DMS153 treated with DMSO at 0.1 percent for 48 hours (cell line): Measurements from ENCODE around the gene KCNIP2.

ENCODE experiments used
- DNase-seq: peaks from one replicate; lab custom pipeline; 2025; ENCODE audit not compliant: unreplicated experiment; lab: John Stamatoyannopoulos, UW

Gene KCNIP2

DNA sequence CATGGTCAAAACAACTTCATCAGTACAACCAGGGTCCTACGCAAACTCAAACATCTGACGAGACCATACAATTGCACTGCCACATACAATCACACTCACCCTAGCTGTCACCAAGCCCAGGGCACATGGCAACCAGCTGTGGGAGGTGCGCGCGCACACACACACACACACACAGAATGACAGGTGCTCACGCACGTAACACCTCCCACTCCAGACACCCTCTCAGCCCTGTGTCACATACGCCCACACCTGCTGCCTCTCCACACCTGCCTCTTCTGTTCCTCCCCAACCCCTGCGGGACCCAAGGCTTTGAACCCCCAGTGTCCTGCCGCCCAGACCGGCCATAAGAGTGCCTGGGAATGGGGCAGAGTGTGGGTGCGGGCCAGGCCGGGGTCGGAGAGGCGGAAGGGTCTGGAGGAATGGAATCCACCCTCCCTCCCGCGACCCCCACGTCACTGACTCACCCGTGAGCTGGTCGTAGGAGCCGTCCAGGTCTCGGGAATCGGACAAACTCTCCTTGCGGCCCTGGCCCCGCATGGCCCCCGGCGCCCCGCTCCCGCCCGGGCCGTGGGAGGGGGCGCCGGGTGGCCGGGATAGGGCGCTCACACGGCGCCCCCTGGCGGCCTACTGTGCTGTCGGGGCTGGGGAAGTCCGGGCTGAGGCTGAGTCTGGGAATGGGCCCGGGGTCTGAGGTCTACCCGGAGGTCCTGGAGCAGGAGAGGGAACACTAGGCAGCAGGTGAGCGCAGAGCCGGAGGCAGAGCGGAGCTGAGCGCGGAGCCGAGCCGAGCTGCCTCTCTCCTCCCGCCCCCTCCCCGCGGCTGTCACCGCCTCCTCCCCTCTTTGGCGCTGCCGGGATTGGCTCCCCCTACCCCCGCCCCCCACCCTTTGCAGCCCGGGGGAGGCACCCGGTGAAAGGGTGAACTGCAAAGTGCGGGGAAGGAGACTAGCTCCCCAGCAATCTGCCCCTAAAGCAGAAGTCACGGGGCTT lies at the start of gene KCNIP2:
Gene KCNIP2, minus strand, starts transcription at position 769 of the 990 bp plus-strand sequence. Its CDS starts 232 bp downstream, at position 537.
- no peak for DNase-seq

DNA sequence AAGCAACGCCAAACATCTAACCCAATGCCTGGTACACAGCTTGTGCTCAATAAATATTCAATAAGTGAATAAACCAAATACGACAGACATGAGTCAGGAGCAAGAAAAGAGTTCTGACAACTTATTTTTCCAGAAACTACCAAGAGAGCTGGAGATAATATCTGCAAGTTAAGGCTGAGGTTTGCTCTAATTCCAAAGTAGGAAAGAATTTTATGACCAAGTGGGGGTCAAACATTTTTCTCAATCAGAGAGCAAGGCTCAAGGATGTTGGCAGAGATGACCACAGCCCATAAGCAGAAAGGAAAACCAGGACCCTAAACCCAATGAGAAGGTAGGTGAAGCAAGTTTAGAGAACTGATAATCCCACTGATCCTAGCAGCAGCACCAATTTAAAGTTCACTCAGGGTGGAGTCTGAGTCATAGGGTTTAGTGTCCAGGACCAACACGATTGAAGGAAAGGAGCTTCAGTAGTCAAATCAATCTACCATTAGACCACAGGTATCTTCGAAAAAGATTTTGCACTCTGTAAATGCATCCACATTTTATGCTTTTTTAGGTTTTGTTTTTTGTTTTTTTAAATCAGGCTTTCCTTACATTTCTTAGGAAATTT lies 49.3 kb upstream of the KCNIP2 start:
- no peak for DNase-seq

DNA sequence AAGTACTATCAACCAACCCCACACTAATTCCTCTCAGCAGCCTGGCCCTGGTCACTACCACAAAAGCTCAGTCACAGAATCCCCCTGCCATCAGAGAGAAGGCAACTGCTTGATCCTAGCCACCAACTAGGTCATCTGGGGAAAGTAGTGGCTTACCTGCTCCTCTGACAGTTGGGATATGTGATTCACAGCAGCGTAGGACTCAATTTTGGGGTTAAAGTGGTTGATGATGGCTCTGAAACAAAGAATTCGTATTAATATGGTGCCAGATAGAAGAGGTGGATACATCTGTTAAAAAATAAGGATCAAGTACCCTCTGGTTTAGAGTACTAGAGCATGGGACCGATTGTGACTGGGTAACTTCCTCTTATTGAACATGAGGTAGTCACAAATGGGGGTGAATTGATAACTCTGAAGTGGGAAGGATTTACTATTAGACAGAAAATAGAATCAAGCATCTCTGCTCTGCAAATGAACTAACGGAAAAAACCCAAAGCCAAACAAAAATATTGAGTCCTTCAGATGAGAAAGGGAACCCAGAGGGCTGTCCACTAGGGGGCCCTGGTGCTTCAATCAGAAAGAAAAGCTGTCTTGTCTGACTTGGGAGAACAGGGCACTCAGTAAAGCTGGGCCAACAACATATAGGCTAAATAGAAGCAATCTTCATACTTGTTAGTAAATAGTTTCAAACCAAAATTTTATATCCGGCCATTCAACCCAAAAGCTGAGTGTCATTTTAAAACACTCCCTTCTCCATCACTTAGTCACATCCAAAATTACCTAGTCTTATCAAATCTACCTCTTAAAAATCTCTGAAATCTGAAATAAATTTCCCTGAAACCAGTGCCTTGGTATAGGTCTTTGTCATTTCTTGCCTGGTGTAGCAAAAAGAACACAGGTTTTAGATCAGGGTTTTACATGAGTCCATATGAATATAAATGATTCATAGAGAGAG lies 45.9 kb upstream of the KCNIP2 start:
- peak; percentile 58 for DNase-seq

DNA sequence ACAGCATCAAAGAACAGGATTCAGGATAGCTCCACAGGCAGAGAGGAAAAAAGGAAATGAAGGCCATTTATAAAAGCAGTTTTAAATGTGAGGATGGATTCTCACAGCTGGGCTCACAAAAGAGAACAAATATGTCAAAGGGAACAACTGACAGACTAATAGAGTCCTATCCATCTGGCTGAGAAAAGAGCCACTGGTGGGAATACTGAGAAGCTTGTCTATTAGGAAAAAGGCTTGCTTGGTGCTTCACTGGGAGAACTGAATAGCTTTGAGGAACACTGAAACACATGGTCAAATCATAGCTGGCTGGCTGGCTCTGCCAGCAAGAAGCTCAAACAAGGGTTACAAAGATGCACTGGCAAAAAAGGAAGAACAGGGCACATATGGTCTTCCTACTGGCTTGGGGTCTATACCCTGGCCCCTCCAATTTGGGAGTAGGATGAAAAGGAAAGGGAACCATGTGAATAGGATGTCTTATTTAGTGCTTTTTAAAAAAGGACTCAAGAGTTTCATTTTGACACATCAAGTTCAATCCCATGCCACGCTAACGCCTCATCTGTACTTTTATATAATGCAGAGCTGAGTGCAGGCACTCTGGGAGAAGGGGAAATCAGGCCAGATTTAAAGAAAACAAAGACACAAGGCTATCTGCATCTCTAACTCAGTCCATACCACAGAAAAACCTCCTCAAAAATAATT lies 44.8 kb upstream of the KCNIP2 start:
- DNase-seq, result no peak

DNA sequence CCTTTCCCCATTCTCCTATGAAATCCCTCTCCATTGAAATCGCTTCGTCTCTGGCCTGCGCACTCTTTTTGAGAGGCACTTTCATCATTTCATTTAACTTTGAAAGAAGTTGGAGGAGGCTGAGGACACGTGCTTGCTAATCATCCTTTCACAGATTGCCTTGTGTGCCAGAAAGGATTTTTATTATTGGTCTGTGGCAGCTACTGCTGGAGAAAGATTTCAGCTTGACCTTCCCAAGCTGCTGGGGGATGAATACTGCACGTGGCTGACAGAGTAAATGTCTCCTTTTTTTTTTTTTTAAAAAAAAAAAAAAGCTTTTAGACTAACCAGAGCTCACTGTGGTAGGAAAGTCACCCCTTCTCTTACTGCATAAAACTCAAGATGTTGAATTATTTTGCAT lies 44.2 kb upstream of the KCNIP2 start:
- no peak for DNase-seq

DNA sequence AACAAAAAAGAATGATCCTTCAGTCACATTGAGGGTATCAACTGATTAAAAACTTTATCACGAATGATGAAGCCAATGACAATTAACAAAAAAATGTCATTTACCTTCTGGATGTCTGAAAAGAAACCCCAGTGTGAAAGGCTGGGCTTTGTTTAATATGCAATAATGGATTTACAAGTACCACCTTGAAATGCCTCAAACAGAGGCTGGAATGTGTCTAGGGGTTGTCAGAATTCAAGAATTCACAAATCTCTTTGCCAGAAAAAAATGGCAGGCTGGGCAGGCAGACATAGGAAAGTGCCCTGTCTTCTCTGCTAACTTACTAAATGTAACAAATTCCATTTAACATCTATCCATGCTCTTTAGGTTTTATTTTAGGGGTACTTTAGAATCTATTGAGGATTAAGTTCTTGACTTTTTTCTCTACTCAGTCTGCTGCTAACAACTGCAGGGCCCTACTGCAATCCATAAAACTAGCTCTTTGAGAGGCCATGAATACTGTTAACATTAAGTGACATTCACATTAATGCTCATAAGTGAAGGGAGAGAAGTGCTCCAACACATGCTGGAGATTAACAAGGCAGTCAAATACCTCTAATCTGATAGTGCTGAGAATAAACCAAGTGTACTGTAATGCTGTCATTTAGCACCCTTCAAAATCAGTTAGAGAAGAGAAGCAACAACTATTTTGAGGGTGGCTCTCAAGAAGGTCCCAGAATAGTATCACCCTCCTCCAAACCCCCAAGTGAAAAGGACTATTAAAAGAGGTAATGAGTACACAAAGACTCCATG lies 43.1 kb upstream of the KCNIP2 start:
- DNase-seq, result no peak

DNA sequence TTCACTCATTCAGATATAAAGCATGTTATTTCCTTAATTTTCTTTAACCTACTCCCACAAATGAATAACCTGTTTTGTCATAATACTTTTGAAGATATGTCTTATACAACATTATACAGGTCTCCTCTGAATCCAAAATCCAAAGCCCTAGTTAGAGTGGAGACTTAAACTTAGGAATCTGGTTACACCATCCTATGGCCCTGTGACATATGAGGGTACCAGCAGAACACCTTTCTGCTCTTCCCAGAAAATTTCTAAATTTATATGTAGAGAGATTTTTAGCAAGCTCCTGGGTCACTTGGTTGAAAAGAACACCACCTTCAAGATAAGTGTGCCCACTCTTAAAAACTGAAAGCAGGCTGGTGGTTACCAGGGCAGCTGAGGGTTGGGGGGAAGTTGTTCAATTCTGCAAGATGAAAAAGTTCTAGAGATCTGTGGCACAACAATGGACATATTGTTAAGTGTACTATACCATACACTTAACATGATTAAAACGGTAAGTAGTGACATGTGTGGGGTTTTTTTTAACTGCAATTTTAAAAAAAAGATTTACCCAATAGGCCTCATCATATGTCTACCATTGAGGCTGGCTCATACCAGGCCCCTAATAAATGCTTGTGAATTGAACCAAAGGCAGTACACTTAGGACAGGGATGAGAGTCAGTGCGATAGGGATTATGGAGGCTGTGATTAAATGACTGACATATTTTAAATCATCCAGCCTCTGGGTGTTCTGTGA lies 37.6 kb upstream of the KCNIP2 start:
- no peak for DNase-seq

DNA sequence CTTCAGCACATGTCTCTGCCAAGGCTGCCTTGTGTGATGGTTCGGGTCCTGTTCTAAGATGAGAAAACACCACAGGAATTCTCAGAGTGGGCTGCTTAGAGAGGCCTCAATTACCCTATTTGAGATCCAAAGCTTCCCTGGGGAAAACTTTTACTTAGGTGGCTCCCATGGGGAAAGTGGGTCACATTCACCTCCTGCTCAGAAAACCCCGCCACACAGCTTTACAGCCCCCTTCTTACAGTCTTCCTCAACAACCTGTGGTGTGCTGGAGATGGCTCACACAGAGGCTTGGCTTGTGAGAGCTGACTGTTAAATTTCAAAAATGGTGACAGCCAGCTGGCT lies 36.6 kb upstream of the KCNIP2 start:
- DNase-seq, result no peak

DNA sequence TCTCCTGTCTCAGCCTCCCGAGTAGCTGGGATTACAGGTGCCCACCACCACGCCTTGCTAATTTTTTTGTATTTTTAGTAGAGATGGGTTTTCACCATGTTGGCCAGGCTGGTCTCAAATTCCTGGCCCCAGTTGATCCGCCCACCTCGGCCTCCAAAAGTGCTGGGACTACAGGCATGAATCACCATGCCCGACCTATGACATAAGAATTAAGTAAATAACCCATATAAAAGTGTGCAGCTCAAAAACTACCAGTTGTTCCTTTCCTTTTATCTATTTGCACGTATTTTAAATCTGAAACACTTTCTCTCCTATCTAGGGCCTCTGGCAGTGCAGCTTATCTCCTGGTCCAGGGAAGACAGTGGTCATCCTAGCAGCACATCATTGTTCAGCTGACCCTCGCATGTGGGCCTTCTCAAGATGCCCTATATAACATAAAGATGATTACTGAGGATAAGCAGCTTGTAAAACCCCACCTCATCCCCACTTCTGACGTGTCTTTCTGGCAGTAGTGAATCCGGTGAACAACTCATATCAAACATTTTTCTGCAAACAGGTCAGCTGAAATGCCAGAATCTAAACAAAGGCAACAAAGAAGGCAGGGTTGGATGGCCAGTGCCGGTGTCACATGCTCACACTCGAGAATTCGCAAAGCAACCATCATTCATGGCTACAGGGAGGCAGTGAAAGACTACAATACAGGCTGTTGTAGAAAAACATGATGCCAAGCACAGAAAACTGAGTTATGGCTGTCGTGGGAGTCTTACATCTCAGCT lies 36.0 kb upstream of the KCNIP2 start:
- no peak for DNase-seq

DNA sequence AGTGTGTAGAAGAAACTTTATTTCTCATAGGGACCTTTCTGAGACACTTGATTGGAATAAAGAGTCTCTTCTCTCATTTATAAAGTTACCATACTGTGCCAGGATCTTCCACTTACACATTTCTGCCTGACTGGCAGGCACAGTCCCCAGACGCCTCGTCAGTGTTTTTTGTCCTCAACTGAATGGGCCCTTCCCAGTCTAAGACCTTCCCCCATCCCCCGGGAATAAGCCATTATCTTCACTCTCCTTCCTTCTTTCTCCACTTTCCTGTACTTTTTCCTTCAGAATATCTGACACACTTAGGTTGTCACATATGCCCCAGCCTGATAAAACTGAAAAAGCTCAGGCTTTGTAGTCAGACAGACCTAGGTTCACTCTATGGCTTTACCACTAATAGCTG lies 35.3 kb upstream of the KCNIP2 start:
- DNase-seq, result no peak

DNA sequence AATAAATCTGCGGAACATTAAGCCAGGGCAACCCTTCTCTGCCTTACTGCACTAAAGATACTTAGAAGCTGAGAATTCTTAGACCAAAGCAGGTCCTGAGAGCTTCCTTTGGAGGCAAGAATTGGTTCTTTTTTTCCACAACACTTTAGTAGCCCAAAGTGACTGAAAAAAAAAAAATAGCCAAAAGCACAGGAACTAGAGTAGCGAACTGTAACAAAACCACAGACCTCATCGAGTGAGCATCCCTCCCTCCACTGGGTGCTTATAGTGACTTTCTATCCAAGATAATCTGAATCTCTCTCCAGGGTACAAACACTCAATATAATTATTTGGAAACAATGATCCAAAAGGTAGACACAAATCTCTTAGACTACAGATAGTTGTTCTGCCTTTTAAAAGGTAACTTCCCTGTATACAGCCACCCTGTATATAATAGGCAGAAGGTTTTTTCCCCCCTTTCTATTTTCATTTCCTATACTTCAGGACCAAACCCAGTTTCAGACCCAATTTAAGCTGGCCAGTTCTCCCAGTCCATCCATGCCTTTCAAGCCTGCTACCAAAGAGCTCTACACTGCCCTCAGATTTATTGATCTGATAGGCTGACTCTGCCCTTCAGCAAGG lies 31.6 kb upstream of the KCNIP2 start:
- no peak for DNase-seq

DNA sequence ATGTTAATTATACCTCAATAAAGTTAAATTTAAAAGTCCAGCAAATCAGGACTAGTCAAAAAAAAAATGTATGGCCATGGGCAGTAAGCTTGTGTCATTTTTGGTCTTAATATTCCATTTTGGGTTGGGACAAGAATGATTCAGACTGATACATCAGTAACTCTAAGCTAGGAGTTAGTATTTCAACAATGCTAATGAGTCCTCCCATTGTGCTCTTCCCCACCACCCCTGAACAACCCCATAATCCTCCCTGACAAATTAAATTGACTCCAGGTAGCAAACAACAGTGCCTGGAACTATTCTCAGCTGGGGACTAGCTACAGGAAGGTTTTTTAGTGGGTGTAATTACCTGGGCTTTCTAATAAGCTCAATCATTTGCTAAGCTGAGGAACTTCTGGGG lies 30.7 kb upstream of the KCNIP2 start:
- DNase-seq, result no peak

DNA sequence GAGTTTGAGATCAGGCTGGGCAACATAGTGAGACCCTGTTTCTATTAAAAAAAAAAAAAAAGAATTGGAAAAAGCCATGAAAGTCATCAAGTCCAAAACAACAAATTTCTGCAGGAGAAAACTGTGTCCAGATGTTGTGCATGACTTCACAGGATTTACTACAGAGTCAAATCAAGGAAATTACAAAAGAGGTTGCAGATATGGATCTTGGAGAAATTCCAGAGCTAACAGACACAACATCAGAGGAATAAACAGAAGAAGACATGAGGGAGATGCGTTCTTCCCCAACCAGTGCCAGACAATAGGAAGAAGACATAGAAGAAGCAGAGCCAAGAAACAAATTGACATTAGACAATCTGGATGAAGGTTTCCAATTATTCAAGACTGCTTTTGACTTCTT lies 24.3 kb upstream of the KCNIP2 start:
- DNase-seq, result no peak

DNA sequence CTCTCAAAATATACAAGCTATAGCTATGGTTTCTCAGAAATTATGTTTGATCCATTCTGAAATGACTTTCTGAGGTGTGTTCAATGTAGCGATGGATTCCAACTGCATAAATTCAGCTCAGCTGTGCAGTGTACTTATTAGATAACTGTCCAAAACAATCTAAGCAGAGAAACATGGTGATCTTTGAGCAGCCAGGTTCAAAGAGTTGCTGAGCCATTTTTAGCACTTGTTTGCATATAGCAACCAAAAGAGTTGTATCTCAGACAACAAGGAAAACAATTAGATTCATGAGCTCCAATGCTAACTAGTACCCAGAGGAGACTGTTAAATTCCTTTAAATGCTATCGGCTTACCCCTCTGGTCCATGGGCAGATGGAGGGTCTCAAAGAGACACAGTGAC lies 15.9 kb upstream of the KCNIP2 start:
- no peak for DNase-seq

DNA sequence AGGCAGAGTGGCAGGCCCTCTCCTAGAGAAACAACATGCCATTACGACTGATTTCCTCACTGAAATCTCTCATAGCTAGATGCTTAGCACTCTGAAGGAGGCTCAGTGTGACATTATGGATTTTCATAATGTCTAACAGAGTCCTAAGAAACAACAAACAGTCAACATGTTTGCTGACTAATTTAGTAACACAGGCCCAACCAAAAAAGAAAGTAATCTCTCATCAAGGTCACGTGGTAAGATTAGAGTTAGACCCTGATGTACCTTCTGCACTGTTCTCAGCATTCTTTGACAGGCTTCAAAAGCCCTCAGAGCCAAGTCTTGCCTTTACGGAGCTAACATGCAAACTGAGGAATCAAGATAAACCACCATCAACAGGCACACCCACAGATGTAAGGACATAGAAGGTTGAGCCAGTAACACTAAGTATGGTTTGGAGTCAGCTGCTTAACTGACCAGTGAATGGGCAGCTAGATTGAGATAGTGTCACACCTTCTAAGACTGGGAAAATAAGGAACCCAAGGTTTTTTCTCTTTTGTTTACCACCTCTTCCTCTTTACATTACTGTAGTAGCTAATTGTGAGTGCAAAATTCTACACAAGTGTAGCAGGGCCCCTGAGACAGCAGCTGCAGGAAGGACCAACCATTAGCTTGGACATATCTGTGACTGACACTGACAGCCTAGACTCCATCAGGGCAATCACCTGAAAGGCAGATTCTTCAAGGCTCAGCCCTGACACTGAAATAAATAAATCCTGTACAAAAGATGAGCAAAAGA lies 15.3 kb upstream of the KCNIP2 start:
- DNase-seq, result no peak

DNA sequence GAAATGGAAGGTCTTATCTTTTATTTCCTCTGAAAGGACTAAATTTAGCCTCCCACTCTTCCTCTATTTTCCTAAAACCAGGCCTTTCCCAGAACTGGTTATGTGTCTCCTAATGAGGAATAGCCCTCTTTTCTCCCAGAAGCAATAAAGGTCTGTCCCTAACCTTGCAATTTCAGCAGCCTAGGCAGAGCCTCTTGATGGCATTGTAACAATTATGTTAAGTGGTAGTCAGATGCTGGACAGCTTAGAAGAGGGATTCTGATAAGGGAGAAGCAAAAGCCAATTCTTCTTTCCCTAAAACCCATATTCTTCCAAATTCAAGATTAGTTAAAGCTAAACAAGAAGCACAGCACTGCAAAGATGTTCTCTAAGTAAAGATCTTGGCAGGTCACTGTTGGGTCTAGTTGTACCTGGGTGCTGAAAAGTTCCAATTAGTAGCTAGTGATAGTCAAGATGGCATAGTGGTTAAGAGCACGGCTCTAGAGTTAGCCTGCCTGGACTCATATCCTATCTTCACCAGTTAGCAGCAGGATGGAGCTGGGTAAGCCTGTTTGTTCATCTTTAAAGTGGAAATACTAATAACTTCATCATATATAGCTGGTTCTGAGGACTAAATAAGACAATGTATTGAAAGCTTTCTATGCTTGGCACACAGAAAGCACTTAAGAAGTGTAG lies 14.3 kb upstream of the KCNIP2 start:
- no peak for DNase-seq

DNA sequence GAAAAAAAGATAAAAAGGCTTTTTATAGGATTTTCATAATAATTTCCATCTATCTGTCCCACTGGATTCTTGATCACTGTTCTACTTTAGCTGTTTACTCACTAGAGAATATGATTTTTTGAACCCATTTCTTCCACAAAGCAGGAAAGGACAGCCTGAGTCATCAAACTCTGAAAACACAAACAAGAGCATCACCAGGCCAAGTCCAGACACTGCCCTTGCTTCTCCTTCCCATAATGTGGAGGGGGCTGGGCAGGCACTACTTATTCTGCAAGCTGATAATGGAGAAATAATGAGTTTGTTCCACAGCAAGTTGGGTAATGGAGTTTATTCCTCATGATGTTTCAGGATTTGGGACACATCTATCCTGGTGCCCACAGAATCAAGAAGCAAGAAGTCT lies 13.0 kb upstream of the KCNIP2 start:
- DNase-seq, result no peak
